GM19328 (cell line): ENCODE results near the gene SMAGP.
A peak's percentile ranks its signal among the peaks of the same experiment; 100 is the strongest.
"Not testable (repeated sequence)": the region's sequence is repeated elsewhere in the genome, so short reads cannot be mapped to it uniquely, and the experiment has no call there.

Source experiments
- ATAC-seq: cut with Tn5 transposase; IDR thresholded peaks from one replicate; pipeline ENCODE4 v1.9.1; 2021; ENCODE audit warnings: mild to moderate bottlenecking, moderate library complexity; ENCODE audit not compliant: unreplicated experiment

The SMAGP gene

GRCh38 chr12:51227112-51227511 lies 43.1 kb downstream of the SMAGP start:
- not testable (repeated sequence) for ATAC-seq

- ATAC-seq, result no peak
Measured at GRCh38 chr12:51225771-51226170, 44.4 kb downstream of the SMAGP start.

DNA sequence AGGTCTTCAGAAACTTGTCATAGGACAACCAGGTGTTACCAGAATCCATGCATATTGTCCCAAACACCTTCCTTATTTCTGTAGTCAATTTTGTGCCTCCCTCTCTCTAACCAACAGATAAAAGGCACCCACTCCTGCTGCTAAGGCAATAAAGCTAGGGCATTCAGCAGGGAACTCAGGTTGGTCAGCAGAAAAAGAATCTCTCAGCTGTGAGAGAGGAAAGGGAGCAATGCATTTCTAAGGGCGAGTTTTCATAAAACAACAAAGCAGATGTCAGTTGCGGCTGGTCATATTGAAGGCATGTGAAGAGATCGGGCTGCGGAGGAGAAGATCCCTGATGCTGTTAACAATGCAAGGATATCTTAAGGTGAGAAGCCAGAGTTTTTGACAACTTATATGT lies 45.0 kb downstream of the SMAGP start:
- no peak for ATAC-seq

- no peak for ATAC-seq
Measured at GRCh38 chr12:51224625-51225024, 45.6 kb downstream of the SMAGP start.

GRCh38 chr12:51222461-51222860 lies 47.8 kb downstream of the SMAGP start:
- ATAC-seq, result no peak

DNA sequence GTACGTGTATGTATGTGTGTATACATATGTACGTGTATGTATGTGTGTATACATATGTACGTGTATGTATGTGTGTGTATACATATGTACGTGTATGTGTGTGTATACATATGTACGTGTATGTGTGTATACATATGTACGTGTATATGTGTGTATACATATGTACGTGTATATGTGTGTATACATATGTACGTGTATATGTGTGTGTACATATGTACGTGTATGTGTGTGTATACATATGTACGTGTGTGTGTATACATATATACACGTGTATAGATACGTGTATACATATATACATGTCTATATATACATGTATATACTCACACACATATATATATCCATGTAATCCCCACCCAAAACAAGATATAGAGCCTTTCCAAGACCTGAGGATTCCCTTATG lies 50.4 kb downstream of the SMAGP start:
- not testable (repeated sequence) for ATAC-seq

- no peak for ATAC-seq
Measured at GRCh38 chr12:51219322-51219721, 50.9 kb downstream of the SMAGP start.

DNA sequence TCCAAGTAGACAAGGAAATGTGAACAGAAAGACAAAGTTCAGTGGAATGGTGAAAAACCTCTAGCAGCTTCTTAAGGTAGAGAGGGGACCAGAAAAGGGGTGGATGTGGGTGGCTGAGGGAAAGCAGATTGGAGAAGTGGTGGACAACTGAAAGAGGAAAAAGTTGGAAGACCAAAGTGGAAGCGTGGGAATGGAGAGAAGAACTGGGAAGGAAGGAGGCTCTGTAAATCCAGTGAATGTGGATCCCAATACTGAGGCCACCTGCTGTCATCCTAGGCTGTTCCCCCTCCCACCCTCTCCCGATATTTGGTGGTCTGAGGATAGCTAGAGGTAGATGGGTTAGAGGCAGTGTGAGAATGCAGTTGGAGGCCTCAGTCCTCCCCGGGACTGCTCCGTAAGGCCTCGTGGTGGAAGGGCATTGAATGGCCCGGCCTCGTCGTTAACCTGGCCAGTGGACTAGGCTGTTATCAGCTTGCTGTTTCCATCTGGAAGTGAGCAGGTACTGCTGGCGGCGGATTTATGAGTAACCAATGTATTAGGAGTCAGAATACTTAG lies 51.5 kb downstream of the SMAGP start:
- ATAC-seq, result no peak

DNA sequence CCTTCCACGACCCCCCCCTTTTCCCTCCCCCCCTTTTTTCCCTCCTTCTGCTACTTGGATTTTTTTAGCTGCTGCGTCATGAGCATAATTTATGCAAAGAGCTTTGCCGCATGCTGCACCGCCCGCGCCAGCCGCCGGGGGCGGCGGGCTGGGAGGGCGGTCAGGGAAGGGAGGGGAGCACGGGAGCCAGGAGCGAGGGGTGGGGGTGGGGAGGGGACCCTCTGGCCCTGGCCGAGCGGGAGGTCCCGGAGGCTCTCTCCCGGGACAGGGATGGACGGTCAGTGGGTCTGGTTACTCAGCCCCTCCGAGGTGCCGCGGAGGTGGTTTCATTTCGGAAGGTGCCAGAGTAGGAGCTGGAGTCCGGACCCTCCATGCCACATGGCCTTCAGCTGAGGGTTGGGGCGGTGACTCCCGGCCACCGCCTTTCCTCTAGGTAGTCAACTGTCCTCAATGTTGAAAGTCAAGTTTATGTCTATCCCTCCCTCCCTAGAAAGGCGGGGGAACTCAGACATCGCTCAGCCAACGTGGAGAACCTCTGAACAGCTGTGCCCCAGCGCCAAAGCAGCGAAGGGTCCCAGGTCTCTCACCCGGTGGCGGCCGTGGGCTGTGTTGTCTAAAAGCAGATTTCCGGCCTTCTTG lies 52.1 kb downstream of the SMAGP start, which contains the start of gene POU6F1:
Gene POU6F1 (minus strand): TSS at position 95 of the 639 bp plus-strand sequence. CDS start 11,226 bp downstream, outside the sequence.
- peak; percentile 67 for ATAC-seq

GRCh38 chr12:51217133-51217967 lies 52.9 kb downstream of the SMAGP start:
- ATAC-seq, result no peak

DNA sequence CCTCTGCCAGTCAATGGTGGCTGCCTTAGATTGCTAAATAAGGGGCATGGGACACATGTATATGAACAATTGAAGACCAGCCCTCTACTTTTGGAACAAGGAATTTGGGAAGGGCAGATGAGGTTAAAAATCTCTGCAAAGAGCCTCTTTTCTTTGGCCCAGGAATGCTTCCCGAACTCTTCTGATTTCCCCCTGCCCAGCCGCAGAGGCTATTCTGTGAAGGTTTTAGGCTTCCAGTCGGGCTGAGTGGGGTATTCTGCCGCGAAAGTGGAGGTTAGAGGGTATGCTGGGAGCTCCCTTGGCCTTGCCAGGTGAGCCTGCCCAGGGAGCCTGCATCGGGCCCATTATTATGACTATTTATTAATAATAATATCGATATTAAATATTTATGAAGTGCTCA lies 53.6 kb downstream of the SMAGP start:
- ATAC-seq, result no peak

- ATAC-seq, result no peak
Measured at GRCh38 chr12:51214895-51215294, 55.3 kb downstream of the SMAGP start.

GRCh38 chr12:51210690-51211395 lies 59.4 kb downstream of the SMAGP start:
- no peak for ATAC-seq

- ATAC-seq, result no peak
Measured at GRCh38 chr12:51209259-51209658, 61.0 kb downstream of the SMAGP start.

- ATAC-seq, result no peak
Measured at GRCh38 chr12:51208016-51208660, 62.1 kb downstream of the SMAGP start.

DNA sequence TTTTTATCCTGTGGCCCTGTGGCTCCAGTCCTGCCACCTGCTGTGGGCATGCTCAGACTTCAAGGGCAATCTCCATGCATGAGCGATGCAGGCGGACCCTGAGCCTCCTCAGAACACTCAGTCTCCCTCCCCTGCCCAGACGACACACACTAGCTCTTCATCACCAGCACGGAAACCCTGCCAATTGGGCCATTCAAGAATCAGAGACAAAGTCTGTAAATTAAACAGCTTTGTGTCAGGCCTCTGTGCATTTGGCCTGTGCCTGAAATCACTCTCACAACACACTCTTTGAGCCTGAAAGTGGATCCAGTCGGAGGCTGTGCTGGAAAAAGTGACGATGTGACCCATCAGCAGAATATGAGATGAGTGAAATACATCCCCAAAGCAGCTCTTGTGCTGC lies 64.9 kb downstream of the SMAGP start:
- no peak for ATAC-seq

DNA sequence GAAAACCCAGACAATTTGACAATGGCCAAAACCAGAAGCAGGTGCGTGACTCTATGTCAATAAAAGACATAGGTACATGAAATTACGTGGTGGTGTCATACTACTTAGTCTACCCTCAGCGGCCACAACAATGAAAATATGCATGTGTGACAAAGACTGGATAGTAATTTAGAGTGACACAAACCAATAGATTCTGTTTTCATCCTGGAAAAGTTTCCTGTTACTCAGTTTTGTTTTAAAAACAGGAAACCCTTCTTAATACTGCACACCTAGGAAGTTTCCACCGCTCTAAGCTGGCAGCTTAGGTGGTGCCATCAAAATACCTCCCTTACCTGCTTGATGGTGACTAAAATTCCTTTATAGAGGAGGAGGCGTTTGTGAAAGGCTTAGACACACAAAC lies 67.5 kb downstream of the SMAGP start:
- no peak for ATAC-seq

- ATAC-seq, result no peak
Measured at GRCh38 chr12:51200806-51201205, 69.4 kb downstream of the SMAGP start.

- ATAC-seq, result no peak
Measured at GRCh38 chr12:51200156-51200555, 70.1 kb downstream of the SMAGP start.

DNA sequence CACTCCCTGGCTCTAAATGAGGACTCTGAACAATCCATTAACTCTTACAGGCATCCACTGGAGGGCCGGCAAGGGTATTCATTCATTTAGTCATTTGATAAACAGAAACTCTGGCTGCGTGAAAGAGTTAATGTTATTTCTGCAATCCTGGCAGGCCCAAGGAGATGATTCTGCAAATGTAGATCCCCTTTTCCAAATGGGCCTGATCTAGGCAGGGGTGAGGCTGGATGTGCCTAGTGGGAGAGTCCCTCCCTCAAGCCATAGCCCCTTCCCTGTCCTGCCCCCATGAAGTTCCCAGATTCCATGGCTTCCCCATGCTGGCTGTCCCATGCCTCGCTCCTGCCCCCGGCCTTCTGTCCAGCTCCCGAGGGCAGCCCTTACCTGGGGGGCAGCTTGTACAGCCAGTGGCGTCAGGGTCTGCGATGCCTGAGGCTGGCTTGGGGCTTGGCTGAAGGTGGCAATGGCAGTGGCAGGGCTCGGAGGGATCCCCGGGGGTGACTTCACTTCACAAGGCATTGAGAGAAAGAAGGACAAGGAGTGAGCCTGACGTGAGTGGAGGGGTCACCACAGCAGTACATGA lies 70.8 kb downstream of the SMAGP start:
- no peak for ATAC-seq
